Measurements from ENCODE around the gene GMDS. TPM values are rescaled to one million over a fixed set of nuclear protein-coding genes. Genes with fewer than 3 reads are reported as not detected.
A peak's percentile ranks its signal among the peaks of the same experiment; 100 is the strongest.
"Not testable (repeated sequence)": the region's sequence is repeated elsewhere in the genome, so short reads cannot be mapped to it uniquely, and the experiment has no call there.

The GMDS gene
- total RNA-seq, 1 donor from 2014 or later, result 5.3 TPM

- intact Hi-C loops (cut with DNase I); DNase-seq (ENCODE audit: missing footprints); ATAC-seq: not testable (repeated sequence)
Measured at GRCh38 chr6:1845543-1845942, 399.9 kb downstream of the GMDS start.

GRCh38 chr6:1842334-1842733 lies 403.1 kb downstream of the GMDS start:
- DNase-seq (ENCODE audit: missing footprints) (no peak), ATAC-seq (no peak)
- intact Hi-C loops (cut with DNase I), result no loop called here

GRCh38 chr6:1841136-1841535 lies 404.3 kb downstream of the GMDS start:
- intact Hi-C loops (cut with DNase I), result no loop called here
- ATAC-seq, result no peak
- DNase-seq (ENCODE audit: missing footprints), result no peak

GRCh38 chr6:1840491-1841121 lies 404.8 kb downstream of the GMDS start:
- no peak for ATAC-seq
- no peak for DNase-seq (ENCODE audit: missing footprints)
- intact Hi-C loops (cut with DNase I), result no loop called here

GRCh38 chr6:1839361-1839760 lies 406.0 kb downstream of the GMDS start:
- ATAC-seq (no peak), DNase-seq (ENCODE audit: missing footprints) (no peak)

GRCh38 chr6:1838604-1839213 lies 406.7 kb downstream of the GMDS start:
- DNase-seq (ENCODE audit: missing footprints), result no peak
- no peak for ATAC-seq
- intact Hi-C loops (cut with DNase I), result no loop called here

More at GRCh38 chr6:1839361-1839760, 406.0 kb downstream of the GMDS start:
- intact Hi-C loops (cut with DNase I), result no loop called here

GRCh38 chr6:1837826-1838225 lies 407.6 kb downstream of the GMDS start:
- DNase-seq (ENCODE audit: missing footprints) (no peak), ATAC-seq (no peak)
- intact Hi-C loops (cut with DNase I), result no loop called here

- ATAC-seq (no peak), DNase-seq (ENCODE audit: missing footprints) (no peak)
- intact Hi-C loops (cut with DNase I), result no loop called here
Measured at GRCh38 chr6:1836690-1837089, 408.7 kb downstream of the GMDS start.

GRCh38 chr6:1834646-1835516 lies 410.5 kb downstream of the GMDS start:
- intact Hi-C loops (cut with DNase I), result no loop called here
- no peak for DNase-seq (ENCODE audit: missing footprints)
- no peak for ATAC-seq

GRCh38 chr6:1834207-1834606 lies 411.2 kb downstream of the GMDS start:
- intact Hi-C loops (cut with DNase I), result no loop called here
- ATAC-seq (no peak), DNase-seq (ENCODE audit: missing footprints) (no peak)

GRCh38 chr6:1832844-1833787 lies 412.3 kb downstream of the GMDS start:
- intact Hi-C loops (cut with DNase I), result no loop called here
- no peak for DNase-seq (ENCODE audit: missing footprints)
- ATAC-seq, result peak; percentile 23

- no peak for ATAC-seq
- no peak for DNase-seq (ENCODE audit: missing footprints)
- intact Hi-C loops (cut with DNase I), result no loop called here
Measured at GRCh38 chr6:1832358-1832757, 413.0 kb downstream of the GMDS start.

GRCh38 chr6:1827984-1828793 lies 417.2 kb downstream of the GMDS start:
- DNase-seq (ENCODE audit: missing footprints), result no peak
- no peak for ATAC-seq
- intact Hi-C loops (cut with DNase I), result no loop called here

- intact Hi-C loops (cut with DNase I), result no loop called here
- DNase-seq (ENCODE audit: missing footprints), result no peak
- no peak for ATAC-seq
Measured at GRCh38 chr6:1825926-1826325, 419.5 kb downstream of the GMDS start.

GRCh38 chr6:1825277-1825676 lies 420.1 kb downstream of the GMDS start:
- ATAC-seq (no peak), DNase-seq (ENCODE audit: missing footprints) (no peak)
- intact Hi-C loops (cut with DNase I), result no loop called here

- intact Hi-C loops (cut with DNase I), result no loop called here
- ATAC-seq (no peak), DNase-seq (ENCODE audit: missing footprints) (no peak)
Measured at GRCh38 chr6:1821513-1822183, 423.8 kb downstream of the GMDS start.

- DNase-seq (ENCODE audit: missing footprints) (no peak), ATAC-seq (no peak)
- intact Hi-C loops (cut with DNase I), result no loop called here
Measured at GRCh38 chr6:1821164-1821512, 424.3 kb downstream of the GMDS start.

- intact Hi-C loops (cut with DNase I), result no loop called here
- no peak for ATAC-seq
Measured at GRCh38 chr6:1820714-1821113, 424.7 kb downstream of the GMDS start.

More at GRCh38 chr6:1820714-1821113, 424.7 kb downstream of the GMDS start:
- DNase-seq (ENCODE audit: missing footprints), result no peak

All from Right ventricle myocardium inferior (tissue), 1 donor.